HCT116 (cell line): ENCODE data around the gene RUNX2. TPM values are rescaled to one million over a fixed set of nuclear protein-coding genes. Genes with fewer than 3 reads are reported as not detected.

ENCODE experiments used
- ATAC-seq: fragments of 200-7000 bp; cut with Tn5 transposase; 2 replicates; pipeline ENCODE4 v1.9.1; 2020; ENCODE audit warnings: mild to moderate bottlenecking, moderate library complexity
- BruUV-seq: library from RNA; stranded (reverse); fragments of 400-500 nt; replicated peaks from 2 replicates; lab custom pipeline; 2021; lab: Mats Ljungman, UMichigan
- CTCF ChIA-PET: fragments of 300-600 bp; sonication (Branson Sonifier 250); formaldehyde crosslinking; loops from one replicate; lab custom pipeline; 2021; ENCODE audit warnings: antibody characterized with exemption; lab: Charles Lee
- POLR2A ChIA-PET: fragments of 300-600, 350-600 bp; sonication (Branson Sonifier 250); formaldehyde crosslinking; loops from one replicate; lab custom pipeline; 2021; ENCODE audit warnings: antibody characterized with exemption; lab: Charles Lee
- RAD21 ChIA-PET, 2 experiments: fragments of 300-600 bp; sonication (Branson Sonifier 250); formaldehyde crosslinking; loops; one replicate each; lab custom pipeline; 2023; ENCODE audit warnings: low total read pairs in 2 of 2; ENCODE audit not compliant: uncharacterized antibody in 2 of 2, unreplicated experiment in 2 of 2, low non-redundant PET in 1 of 2; lab: Charles Lee
- DNase-seq: peaks from one replicate; pipeline ENCODE4 v3.0.0-alpha.2; 2010; ENCODE audit warnings: low read depth, low spot score
- H2AFZ ChIP-seq: fragments of 200-600 bp; shearing (Covaris generic), sonication (generic); 2 replicates; pipeline ENCODE4 v1.6.1; 2017; ENCODE audit warnings: low read depth, mixed run types, mixed read lengths, antibody characterized with exemption, low read length; ENCODE audit not compliant: poor library complexity, severe bottlenecking
- H3K27ac ChIP-seq: 2 replicates; pipeline ENCODE4 v1.5.1; 2012; ENCODE audit warnings: low read depth, low read length
- H3K27me3 ChIP-seq: fragments of 200-600 bp; sonication (generic); 2 replicates; pipeline ENCODE4 v1.6.1; 2016; ENCODE audit warnings: mixed run types, low read length, mixed read lengths; ENCODE audit not compliant: insufficient read depth
- H3K36me3 ChIP-seq, 2 experiments: fragments of 200-500 bp in 1 of 2; fragments of 200-600 bp in 1 of 2; sonication (Bioruptor generic) in 1 of 2; sonication (generic) in 1 of 2; 2 replicates each; pipeline versions ENCODE4 v1.5.1 to v1.6.1; 2014 to 2016; ENCODE audit warnings: low read length in 2 of 2, inconsistent platforms in 1 of 2, mixed read lengths in 1 of 2, mixed run types in 1 of 2; ENCODE audit not compliant: insufficient read depth in 2 of 2, control insufficient read depth in 1 of 2
- H3K4me1 ChIP-seq, 2 experiments: fragments of 200-600 bp in 1 of 2; sonication (generic) in 1 of 2; 2 replicates each; pipeline versions ENCODE4 v1.5.1 to v1.6.1; 2012 to 2017; ENCODE audit warnings: low read length in 2 of 2, inconsistent platforms in 1 of 2, mild to moderate bottlenecking in 1 of 2, mixed read lengths in 1 of 2, mixed run types in 1 of 2, moderate library complexity in 1 of 2; ENCODE audit not compliant: insufficient read depth in 2 of 2, control insufficient read depth in 1 of 2
- H3K4me2 ChIP-seq: fragments of 200-600 bp; sonication (generic); 2 replicates; pipeline ENCODE4 v1.6.1; 2017; ENCODE audit warnings: mixed run types, low read length, mixed read lengths
- H3K4me3 ChIP-seq, 2 experiments: fragments of 200-600 bp in 1 of 2; sonication (generic) in 1 of 2; replicated peaks in 1 of 2; 2 replicates each; pipeline ENCODE4 v1.5.1; 2011 to 2016; ENCODE audit warnings: low read length in 2 of 2, control low read depth in 1 of 2, low read depth in 1 of 2, mild to moderate bottlenecking in 1 of 2, mixed read lengths in 1 of 2, mixed run types in 1 of 2
- H3K79me2 ChIP-seq: fragments of 200-600 bp; sonication (generic); 2 replicates; pipeline ENCODE4 v1.6.1; 2017; ENCODE audit warnings: mild to moderate bottlenecking, mixed run types, low read length, moderate library complexity, mixed read lengths; ENCODE audit not compliant: insufficient read depth
- H3K9ac ChIP-seq: fragments of 200-600 bp; sonication (generic); 2 replicates; pipeline ENCODE4 v1.6.1; 2016; ENCODE audit warnings: low read length, mixed read lengths
- H3K9me2 ChIP-seq: fragments of 200-600 bp; sonication (generic), shearing (Covaris generic); 2 replicates; pipeline ENCODE4 v1.6.1; 2017; ENCODE audit warnings: mixed run types, mild to moderate bottlenecking, moderate library complexity; ENCODE audit not compliant: insufficient read depth
- H3K9me3 ChIP-seq, 2 experiments: fragments of 200-500 bp in 1 of 2; fragments of 200-600 bp in 1 of 2; sonication (Bioruptor generic) in 1 of 2; sonication (generic) in 1 of 2; 2 replicates each; pipeline ENCODE4 v1.6.1; 2014 to 2017; ENCODE audit warnings: low read length in 2 of 2, mixed read lengths in 2 of 2, inconsistent platforms in 1 of 2, low read depth in 1 of 2, mild to moderate bottlenecking in 1 of 2, mixed run types in 1 of 2, moderate library complexity in 1 of 2; ENCODE audit not compliant: control insufficient read depth in 1 of 2, insufficient read depth in 1 of 2
- H4K20me1 ChIP-seq: fragments of 200-600 bp; sonication (generic), shearing (Covaris generic); 2 replicates; pipeline ENCODE4 v1.6.1; 2017; ENCODE audit warnings: mixed run types, mild to moderate bottlenecking, moderate library complexity; ENCODE audit not compliant: insufficient read depth
- EZH2 ChIP-seq: fragments of 200-600 bp; sonication (generic); IDR thresholded peaks from 2 replicates; pipeline ENCODE4 v1.6.1; 2017; ENCODE audit warnings: antibody characterized with exemption, mixed run types
- EZH2phosphoT487 ChIP-seq: fragments of 200-600 bp; IDR thresholded peaks from 2 replicates; pipeline ENCODE4 v1.6.1; 2018; ENCODE audit warnings: antibody characterized with exemption, borderline replicate concordance
- FOSL1 ChIP-seq: IDR thresholded peaks from 2 replicates; pipeline ENCODE4 v1.6.1; 2012; ENCODE audit warnings: low read depth
- RAD21 ChIP-seq: IDR thresholded peaks from 2 replicates; pipeline ENCODE4 v1.6.1; 2012; ENCODE audit warnings: low read depth, mild to moderate bottlenecking
- SP1 ChIP-seq: IDR thresholded peaks from 2 replicates; pipeline ENCODE4 v1.6.1; 2012; ENCODE audit warnings: low read depth
- TCF7L2 ChIP-seq: IDR thresholded peaks from 2 replicates; pipeline ENCODE4 v1.7.0; 2011; ENCODE audit warnings: borderline replicate concordance, inconsistent platforms; ENCODE audit not compliant: insufficient read depth, insufficient read length; ENCODE audit errors: extremely low read depth
- ZFX ChIP-seq: fragments of 450-650 bp; IDR thresholded peaks from 2 replicates; pipeline ENCODE4 v1.6.1; 2017
- ZNF274 ChIP-seq: fragments of 200-500 bp; sonication (Bioruptor generic); IDR thresholded peaks from 2 replicates; pipeline ENCODE4 v1.6.1; 2014; ENCODE audit warnings: mild to moderate bottlenecking, low read depth, low read length, inconsistent platforms
- intact Hi-C: fragments of 100-400 bp; cut with micrococcal nuclease; formaldehyde crosslinking; loops from 2 replicates; pipeline ENCODE4 v1.10.0; 2022
- total RNA-seq: library from RNA; stranded (reverse); gene quantifications from one replicate; pipeline ENCODE4 v1.2.1, GENCODE V29; 2021; ENCODE audit not compliant: unreplicated experiment

RUNX2 gene
- total RNA-seq, 1 experiment from 2014 or later: 1.1 TPM

GRCh38 chr6:45483021-45483420 lies 154.9 kb downstream of the RUNX2 start:
- Histone ChIP-seq H2AFZ (no peak overlapping the region), H3K36me3 (no peaks in the 10 kb centered on the region), H3K4me1 (peaks cover 0 to 4% of the 10 kb centered on the region in 2 experiments; a peak in 1 of 4 replicates), H3K79me2 (no peaks in the 10 kb centered on the region), H3K27me3 (no peaks in the 10 kb centered on the region), H4K20me1 (no peaks in the 10 kb centered on the region), H3K4me3 (no peak overlapping the region), H3K9me3 (no peaks in the 10 kb centered on the region), H3K27ac (no peak overlapping the region), H3K9me2 (no peaks in the 10 kb centered on the region), H3K9ac (no peak overlapping the region), H3K4me2 (no peak overlapping the region)
- ChIA-PET POLR2A (no interaction called here), RAD21 (no interaction called here), CTCF (no interaction called here)
- DNase-seq: no peak
- BruUV-seq: no TSS peak
- intact Hi-C loops: no loop called here
- ATAC-seq: no peak
- TF ChIP-seq EZH2: no peak
- no peak for TF ChIP-seq EZH2phosphoT487
- no peak for TF ChIP-seq TCF7L2
- TF ChIP-seq FOSL1: no peak
- no peak for TF ChIP-seq ZNF274

GRCh38 chr6:45483501-45483900 lies 155.4 kb downstream of the RUNX2 start:
- Histone ChIP-seq H3K27ac (no peak overlapping the region), H3K9me3 (no peaks in the 10 kb centered on the region), H2AFZ (no peak overlapping the region), H3K4me3 (no peak overlapping the region), H4K20me1 (no peaks in the 10 kb centered on the region), H3K9ac (no peak overlapping the region), H3K27me3 (no peaks in the 10 kb centered on the region), H3K9me2 (no peaks in the 10 kb centered on the region), H3K4me1 (peaks cover 0 to under 1% of the 10 kb centered on the region in 2 experiments; a peak in 1 of 4 replicates), H3K4me2 (no peak overlapping the region), H3K36me3 (no peaks in the 10 kb centered on the region), H3K79me2 (no peaks in the 10 kb centered on the region)
- DNase-seq (no peak), ATAC-seq (no peak)
- intact Hi-C loops: no loop called here
- POLR2A ChIA-PET: no interaction called here
- no peak for TF ChIP-seq ZFX
- no peak for TF ChIP-seq RAD21
- no peak for TF ChIP-seq SP1
- TF ChIP-seq FOSL1: no peak
- no peak for TF ChIP-seq EZH2
- no peak for TF ChIP-seq TCF7L2
- TF ChIP-seq ZNF274: no peak
- BruUV-seq: no TSS peak
- CTCF ChIA-PET: interaction anchor here (1.0 kb wide), 1 partner anchor 17 kb away, joined by 3 read pairs; no protein-coding TSS in a partner anchor
- RAD21 ChIA-PET: no interaction called here
